LoVo (cell line): Measurements from ENCODE around the gene RCAN3.
A peak's percentile ranks its signal among the peaks of the same experiment; 100 is the strongest.
"Not testable (repeated sequence)": the region's sequence is repeated elsewhere in the genome, so short reads cannot be mapped to it uniquely, and the experiment has no call there.

Experiments
- DNase-seq: peaks from one replicate; pipeline ENCODE4 v3.0.0-alpha.2; 2016; ENCODE audit warnings: low spot score

RCAN3 gene

GRCh38 chr1:24514946-24515345, 12.3 kb downstream of the RCAN3 start:
- no peak for DNase-seq

DNA sequence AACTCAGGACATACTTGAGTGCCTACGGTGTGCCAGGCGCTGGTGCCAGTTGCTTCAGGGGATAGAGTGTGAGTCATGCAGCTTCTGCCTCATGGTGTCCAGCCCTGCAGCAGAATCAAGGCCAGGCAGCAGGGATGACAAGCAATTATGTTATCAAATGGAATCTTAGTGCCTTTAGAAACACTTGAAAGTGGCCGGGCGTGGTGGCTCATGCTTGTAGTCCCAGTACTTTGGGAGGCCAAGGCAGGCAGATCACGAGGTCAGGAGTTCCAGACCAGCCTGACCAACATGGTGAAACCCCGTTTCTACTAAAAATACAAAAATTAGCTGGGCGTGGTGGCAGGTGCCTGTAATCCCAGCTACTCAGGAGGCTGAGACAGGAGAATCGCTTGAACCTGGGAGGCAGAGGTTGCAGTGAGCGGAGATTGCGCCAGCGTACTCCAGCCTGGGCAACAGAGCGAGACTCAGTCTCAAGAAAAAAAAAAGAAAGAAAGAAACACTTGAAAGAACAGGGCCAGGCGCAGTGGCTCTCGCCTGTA, 13.1 kb downstream of the RCAN3 start:
- DNase-seq: peak; percentile 47

- no peak for DNase-seq
Measured at GRCh38 chr1:24516506-24516905, 13.9 kb downstream of the RCAN3 start.

DNA sequence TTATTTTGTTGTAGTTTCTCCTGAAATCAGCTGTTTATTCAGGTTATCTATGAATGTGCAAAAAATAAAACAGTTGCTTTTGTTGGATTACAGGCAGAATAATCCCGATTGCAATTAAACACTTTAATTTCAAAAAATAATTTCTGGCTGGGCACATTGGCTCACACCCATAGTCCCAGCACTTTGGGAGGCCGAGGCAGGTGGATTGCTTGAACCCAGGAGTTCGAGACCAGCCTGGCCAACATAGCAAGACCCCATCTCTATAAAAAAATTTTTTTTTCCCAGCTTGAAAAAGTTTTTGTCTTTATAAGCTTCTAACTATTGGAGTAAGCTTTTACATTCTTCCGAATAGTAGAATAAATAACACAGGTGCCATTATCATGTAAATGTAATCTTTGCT, 15.3 kb downstream of the RCAN3 start:
- no peak for DNase-seq

DNA sequence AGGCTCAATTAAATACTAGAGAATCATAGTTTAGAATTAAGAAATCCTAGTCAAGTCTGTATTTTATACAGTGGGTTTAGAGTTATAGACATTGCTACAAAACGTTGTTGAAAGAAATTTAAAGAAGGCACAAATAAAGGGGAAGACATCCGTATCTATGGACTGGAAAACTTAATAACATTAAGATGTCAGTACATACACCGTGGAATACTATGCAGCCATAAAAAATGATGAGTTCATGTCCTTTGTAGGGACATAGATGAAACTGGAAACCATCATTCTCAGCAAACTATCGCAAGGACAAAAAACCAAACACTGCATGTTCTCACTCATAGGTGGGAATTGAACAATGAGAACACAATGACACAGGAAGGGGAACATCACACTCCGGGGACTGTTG, 17.6 kb downstream of the RCAN3 start:
- DNase-seq: not testable (repeated sequence)

GRCh38 chr1:24525606-24526005, 23.0 kb downstream of the RCAN3 start:
- no peak for DNase-seq

DNA sequence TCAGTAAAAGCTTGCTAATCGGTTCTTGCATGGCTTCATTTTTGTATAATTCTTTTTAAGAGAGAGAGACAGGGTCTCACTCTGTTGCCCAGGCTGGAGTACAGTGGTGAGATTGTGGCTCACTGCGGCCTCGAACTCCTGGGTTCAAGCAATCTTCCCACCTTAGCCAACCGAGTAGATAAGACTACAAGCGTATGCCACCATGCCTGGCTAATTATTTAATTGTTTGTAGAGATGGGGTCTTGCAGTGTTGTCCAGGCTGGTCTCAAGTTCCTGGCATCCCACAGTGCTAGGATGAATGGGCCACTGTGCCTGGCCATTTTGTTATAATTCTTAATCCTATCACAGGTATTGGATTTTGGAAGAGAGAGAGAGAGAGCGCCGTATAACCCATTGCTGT, 23.4 kb downstream of the RCAN3 start:
- no peak for DNase-seq

DNA sequence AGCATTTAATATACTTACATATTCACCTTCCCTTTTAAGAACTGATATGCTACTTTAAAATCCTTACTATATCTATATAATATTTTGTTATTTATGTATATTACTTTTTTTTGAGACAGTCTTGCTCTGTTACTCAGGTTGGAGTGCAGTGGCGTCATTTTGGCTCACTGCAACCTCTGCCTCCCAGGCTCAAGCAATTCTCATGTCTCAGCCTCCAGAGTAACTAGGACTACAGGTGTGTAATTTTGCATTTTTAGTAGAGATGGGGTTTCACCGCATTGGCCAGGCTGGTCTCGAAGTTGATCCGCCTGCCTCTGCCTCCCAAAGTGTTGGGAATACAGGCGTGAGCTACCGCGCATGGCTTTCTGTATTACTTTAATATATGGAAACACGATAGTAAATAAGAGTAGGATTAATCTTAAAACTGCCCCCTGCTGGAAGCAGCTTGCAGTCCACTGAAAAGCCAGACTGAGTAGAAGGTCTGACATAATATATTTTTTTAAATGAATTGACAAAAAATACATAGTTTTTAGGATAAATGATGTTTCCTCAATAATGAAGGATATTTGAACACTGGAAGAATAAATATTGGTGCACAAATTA, 24.4 kb downstream of the RCAN3 start:
- DNase-seq: peak; percentile 15

DNA sequence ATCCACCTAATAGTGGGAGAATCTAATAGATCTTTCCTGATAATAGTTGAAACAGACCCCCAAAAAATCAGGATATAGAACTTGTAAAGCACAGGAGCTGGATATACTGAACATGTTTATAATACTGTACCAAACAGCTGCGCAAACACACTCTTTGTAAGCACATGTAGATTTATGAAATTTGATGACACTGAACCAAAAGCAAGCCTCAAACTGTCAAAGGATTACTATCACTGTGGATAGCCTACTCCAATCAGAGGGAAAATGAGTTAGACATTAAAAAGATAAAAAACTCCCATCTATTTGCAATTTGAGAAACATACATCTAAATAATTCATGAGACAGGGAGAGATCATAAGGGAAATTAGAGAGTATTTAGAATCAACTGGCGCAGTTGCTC, 26.1 kb downstream of the RCAN3 start:
- no peak for DNase-seq

DNA sequence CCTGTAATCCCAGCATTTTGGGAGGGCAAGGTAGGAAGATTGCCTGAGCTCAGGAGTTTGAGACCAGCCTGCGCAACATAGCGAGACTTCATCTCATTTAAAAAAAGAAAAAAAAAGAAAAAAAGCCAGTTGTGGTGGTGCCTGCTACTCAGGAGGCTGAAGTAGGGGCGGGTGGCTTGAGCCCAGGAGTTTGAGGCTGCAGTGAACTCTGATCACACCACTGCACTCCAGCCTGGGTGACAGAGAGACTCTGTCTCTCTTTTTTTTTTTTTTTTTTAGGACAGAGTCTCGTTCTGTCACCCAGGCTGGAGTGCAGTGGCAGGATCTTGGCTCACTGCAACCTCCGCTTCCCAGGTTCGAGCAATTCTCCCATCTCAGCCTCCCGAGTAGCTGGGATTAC, 26.7 kb downstream of the RCAN3 start:
- not testable (repeated sequence) for DNase-seq

DNA sequence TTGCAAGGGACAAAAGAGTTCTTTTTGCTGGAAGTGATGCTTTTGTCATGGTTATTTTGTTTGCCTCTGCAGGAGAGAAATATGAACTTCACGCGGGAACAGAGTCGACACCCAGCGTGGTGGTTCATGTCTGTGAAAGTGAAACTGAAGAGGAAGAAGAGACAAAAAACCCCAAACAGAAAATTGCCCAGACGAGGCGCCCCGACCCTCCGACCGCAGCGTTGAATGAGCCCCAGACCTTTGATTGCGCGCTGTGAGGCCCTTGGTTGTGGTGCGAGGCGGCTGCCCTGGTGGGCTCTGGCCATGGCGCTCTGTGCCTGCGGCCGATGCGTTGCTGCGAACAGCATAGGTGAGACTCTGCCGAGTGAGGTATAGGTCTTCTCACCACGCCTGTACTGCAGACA, 32.4 kb downstream of the RCAN3 start:
- DNase-seq: peak; percentile 24

DNA sequence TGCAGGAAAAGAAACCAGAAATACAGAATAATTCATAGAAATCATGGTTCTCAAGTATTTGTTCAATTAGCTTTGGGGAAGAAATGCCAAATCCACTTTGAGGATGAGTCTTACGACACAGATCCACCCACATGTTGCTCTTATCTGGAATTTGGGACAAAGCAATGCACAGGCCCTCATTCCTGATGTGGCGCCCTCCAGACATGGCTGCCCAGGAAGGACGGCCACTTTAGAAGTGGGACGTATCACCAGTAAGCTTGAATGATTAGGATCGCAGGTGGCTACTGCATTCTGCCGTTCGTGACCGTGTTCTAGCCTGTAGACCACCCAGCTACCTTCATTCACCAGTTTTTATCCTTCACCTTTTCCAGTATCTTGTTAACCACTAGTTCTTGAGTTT, 33.1 kb downstream of the RCAN3 start:
- DNase-seq: no peak

DNA sequence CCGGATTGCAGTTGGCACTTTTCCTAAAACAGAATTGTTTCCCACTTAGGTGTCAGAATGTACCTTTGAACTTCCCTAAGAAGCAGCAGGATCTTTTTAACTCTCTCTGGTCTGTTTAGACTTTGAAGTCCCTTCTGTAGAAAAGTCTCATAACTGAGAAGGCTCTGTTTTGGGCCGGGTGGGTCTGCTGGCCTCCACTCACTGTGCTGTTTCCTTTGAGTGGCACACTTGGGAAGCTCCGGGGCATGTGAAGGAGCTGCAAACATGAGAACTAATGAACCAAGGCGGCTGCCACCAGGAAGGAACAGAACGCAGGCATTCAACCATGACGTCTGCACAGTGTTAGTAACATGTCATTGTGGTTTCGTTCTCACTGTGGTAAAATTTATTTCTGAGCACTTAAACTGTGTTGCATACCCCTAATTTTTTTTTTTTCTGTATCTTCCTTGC, 33.8 kb downstream of the RCAN3 start:
- peak; percentile 67 for DNase-seq

- no peak for DNase-seq
Measured at GRCh38 chr1:24540051-24540905, 37.6 kb downstream of the RCAN3 start.

DNA sequence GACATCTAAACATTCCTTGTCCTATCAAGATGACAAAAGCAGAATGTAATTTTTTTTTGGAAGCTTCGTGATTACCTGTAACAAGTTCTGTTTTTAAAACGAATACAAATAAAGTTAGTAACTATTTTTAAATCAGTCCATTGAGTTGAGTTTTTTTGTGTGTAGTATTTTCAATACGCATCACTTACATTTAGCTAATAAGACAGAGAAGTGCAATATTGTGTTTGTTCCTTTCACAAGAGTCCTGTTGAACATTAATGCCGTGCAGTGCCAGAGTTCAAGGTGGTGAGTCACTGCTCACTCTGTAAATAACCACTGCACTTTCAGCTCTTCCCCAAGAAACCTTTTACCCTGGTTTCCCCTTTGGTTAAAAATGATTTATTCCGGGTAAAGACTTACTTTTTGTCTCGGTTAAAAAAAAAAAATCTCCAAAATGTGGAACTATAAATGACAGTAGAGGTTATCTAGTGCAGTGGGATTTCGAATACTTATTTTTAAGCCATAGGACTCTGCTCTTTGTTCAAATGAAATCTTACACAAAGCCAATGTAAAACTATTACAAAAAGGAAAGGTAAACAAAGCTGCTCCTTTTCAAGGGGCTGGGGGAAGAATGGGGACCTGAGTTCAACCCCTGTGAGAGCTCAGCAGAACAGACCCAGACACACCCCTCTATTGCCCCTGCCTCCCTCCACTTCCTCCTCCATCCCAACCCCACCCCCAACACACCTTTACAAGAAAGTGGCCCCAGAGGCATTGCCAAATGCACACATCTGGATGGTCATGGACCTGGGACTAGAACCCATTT, 38.5 kb downstream of the RCAN3 start:
- peak; percentile 76 for DNase-seq

- DNase-seq: no peak
Measured at GRCh38 chr1:24541711-24542346, 39.2 kb downstream of the RCAN3 start.

DNA sequence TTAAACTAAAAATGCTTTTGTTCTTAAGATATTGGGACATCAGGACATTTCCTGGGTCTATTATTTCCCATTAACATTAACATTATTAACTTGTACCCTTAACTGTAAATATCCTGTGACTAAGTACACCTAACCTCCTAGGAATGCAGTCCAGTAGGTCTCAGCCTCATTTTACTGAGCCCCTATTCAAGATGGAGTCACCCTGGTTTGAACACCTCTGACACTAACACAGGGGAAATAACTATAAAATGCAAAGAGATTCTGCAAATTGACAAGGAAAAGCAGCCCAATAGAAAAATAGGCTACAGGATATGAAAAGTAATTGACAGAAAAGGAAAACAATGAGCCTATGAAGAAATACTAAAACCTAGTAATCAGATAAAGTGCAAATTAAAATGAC, 41.6 kb downstream of the RCAN3 start:
- no peak for DNase-seq

DNA sequence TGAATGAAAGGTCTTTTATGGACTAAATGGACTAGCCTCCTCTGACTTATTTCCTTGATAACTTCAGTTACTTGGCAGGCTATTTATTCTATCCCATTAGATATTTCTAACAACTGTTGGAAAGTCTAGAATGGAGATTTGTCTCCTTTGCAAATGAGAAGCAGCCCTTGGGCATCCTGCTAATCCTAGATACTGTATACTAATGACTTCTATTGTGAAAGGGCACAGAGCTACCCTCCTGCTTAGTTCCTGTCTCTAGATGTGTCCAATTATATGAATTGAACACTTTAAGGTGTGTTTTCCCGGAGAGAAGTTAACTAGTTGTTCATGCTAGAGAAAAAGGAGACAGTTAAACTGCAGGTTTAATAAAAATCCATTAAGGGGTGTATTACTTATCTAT, 43.0 kb downstream of the RCAN3 start:
- DNase-seq: no peak

GRCh38 chr1:24547195-24547594, 44.6 kb downstream of the RCAN3 start:
- no peak for DNase-seq

DNA sequence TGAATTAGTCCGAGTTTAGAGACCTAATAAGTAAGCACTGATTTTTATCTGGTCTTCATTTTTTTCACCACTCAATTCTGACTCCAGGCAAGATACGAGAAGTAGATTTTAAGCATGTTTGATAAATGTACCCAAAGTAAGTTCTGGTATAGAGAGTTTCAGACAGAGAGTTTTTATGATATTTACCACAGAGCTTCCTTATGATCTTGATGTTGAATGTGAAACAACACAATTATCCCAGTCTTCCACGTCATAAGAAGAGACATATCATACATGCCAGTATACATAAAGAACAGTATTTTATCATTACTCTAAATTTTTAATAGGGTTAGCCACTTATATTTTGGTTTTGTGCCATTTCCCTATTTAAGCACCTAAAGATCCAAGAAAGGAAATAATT, 45.4 kb downstream of the RCAN3 start:
- DNase-seq: no peak

DNA sequence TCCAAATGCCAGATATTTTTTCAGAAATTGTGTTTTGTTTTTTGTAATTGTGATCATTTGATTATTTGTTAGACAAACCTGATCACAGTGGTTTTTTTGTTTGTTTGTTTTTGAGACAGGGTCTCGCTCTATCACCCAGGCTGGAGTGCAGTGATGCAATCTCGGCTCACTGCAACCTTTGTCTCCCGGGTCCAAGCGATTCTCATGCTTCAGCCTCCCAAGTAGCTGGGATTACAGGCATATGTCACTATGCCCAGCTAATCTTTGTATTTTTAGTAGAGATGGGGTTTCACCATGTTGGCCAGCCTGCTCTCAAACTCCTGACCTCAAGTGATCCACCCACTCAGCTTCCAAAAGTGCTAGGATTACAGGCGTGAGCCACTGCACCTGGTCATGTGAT, 46.6 kb downstream of the RCAN3 start:
- DNase-seq: not testable (repeated sequence)
